ENCODE measurements around the gene VPS13D.

- no peak for TF ChIP-seq EZH2 (IDR thresholded peaks at IDR 0.05; ENCODE audit: borderline replicate concordance, low read depth, low read length, severe bottlenecking)
- no peak for TF ChIP-seq CTCF (IDR thresholded peaks at IDR 0.05; ENCODE audit: borderline replicate concordance, extremely low read depth, low read length, poor library complexity, severe bottlenecking)
Measured at GRCh38 chr1:12508849-12509248, 279.0 kb downstream of the VPS13D start.
